Vagina (tissue), 2 donors: Measurements from ENCODE around the gene GALNT7.

Experiments
- POLR2A ChIP-seq, 2 donors: fragments of 450-650 bp; IDR thresholded peaks; one replicate each; pipeline ENCODE4 v1.6.1; 2017; ENCODE audit warnings: antibody characterized with exemption in 2 of 2, mild to moderate bottlenecking in 2 of 2, moderate library complexity in 2 of 2
- POLR2AphosphoS5 ChIP-seq, 2 donors: sonication (generic); formaldehyde crosslinking; IDR thresholded peaks; one replicate each; pipeline ENCODE4 v1.9.0; 2017; ENCODE audit warnings: antibody characterized with exemption in 2 of 2, mild to moderate bottlenecking in 2 of 2, low read depth in 1 of 2; ENCODE audit not compliant: insufficient read depth in 1 of 2

DNA sequence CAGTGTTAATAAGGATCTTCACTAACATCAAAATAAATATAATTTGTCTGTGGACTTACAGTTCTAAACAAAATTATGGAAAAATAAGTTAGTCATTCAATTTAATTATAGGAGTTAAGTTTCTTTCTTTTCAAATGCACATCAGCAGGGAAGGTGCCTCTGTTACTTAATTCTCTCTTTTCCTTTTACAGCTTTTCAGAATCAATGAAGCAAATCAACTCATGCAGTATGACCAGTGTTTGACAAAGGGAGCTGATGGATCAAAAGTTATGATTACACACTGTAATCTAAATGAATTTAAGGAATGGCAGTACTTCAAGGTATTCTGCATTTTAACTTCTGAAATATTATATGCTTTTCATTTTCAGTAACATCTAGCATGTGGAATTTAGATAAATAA lies 149.6 kb downstream of the GALNT7 start:
- TF ChIP-seq POLR2AphosphoS5 (IDR thresholded peaks at IDR 0.05; ENCODE audit: insufficient read depth in 1 of 2, low read depth in 1 of 2) (no peak), POLR2A (IDR thresholded peaks at IDR 0.05) (no peak)
